H1 (cell line): ENCODE measurements around the gene FA2H. TPM values are rescaled to one million over a fixed set of nuclear protein-coding genes. Genes with fewer than 3 reads are reported as not detected.

Source experiments
- KDM4A ChIP-seq: IDR thresholded peaks from one replicate; pipeline ENCODE4 v1.7.1; 2012; ENCODE audit warnings: low read depth, mild to moderate bottlenecking, moderate library complexity, low read length, inconsistent platforms; ENCODE audit not compliant: severe bottlenecking
- TEAD4 ChIP-seq: IDR thresholded peaks from 2 replicates; pipeline ENCODE4 v1.6.1; 2012; ENCODE audit warnings: low read depth, low read length, inconsistent platforms, mixed read lengths
- polyA plus RNA-seq, 7 experiments: library from polyadenylated mRNA; depleted of rRNA in 3 of 7; stranded (reverse) in 5 of 7; unstranded in 2 of 7; fragments of >200 nt in 5 of 7; fragments of 200-250 nt in 2 of 7; gene quantifications; 1 replicate in 5 of 7; 2 replicates in 1 of 7; 4 replicates in 1 of 7; pipeline versions ENCODE4 v1.2.1 to v1.2.3, GENCODE V29; 2011 to 2013; ENCODE audit warnings: missing spikeins in 2 of 7, mixed read lengths in 2 of 7
- total RNA-seq: library from RNA; stranded (reverse); fragmentation: NEBNext Ultra II Directional; extraction: Animal tissue kit (Norgen Biotek cat#: 25700); gene quantifications from 2 replicates; pipeline ENCODE4 v1.2.1, GENCODE V29; 2021

Gene FA2H
- total and polyA plus RNA-seq, 2 of the 8 experiments (the other 6 are each of a cell fraction or from before 2014, with no cell fraction given): 2.1 to 2.5 TPM

DNA sequence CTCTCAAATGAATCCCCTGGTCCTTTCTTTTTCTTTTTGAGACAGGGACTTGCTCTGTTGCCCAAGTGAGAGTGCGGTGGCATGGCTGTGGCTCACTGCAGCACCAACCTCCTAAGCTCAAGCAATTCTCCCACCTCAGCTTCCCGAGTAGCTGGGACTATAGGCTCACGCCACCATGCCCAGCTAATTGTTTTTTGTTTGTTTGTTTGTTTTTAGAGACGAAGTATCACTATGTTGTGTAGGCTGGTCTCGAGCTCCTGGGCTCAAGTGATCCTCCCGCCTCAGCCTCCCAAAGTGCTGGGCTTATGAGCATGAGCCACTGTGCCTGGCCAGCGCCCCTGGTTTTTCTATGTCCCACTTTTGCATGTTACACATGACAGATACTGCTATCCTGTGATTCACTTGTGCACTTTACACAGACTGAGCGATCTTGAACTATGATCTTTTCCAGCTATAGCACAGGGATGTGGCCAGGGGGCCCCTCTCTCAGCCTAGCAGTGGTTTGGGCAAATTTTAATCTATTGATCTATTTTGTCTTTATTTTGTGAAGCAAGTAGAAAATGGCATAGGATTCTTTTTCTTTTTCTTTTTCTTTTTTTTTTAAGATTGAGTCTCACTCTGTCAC lies 42.7 kb downstream of the FA2H start (continued):
- TF ChIP-seq KDM4A (no peak), TEAD4 (no peak)
